K562 (cell line): ENCODE results near the gene TMED10.

Source experiments
- JUN ChIP-seq, 2 experiments: sonication (generic) in 1 of 2; formaldehyde crosslinking in 1 of 2; IDR thresholded peaks; 2 replicates each; pipeline versions ENCODE4 v1.6.1 to v1.8.0; 2012 to 2022; ENCODE audit warnings: borderline replicate concordance in 2 of 2, mild to moderate bottlenecking in 2 of 2, improper control_type of control experiment in 1 of 2, low read depth in 1 of 2, low read length in 1 of 2, missing genetic modification reagents in 1 of 2
- KDM1A ChIP-seq, 2 experiments: fragments of 450-650 bp; IDR thresholded peaks; 2 replicates each; pipeline ENCODE4 v1.6.1; 2016; ENCODE audit warnings: mild to moderate bottlenecking in 2 of 2
- TF ChIP-seq, protein P1 (sequence below): sonication (generic); formaldehyde crosslinking; IDR thresholded peaks from 2 replicates; pipeline ENCODE4 v1.5.0; 2020; ENCODE audit warnings: missing genetic modification reagents
- TF ChIP-seq, protein P2 (sequence below): sonication (generic); formaldehyde crosslinking; IDR thresholded peaks from 2 replicates; pipeline ENCODE4 v1.8.0; 2022; ENCODE audit warnings: missing genetic modification reagents, mild to moderate bottlenecking, borderline replicate concordance

DNA sequence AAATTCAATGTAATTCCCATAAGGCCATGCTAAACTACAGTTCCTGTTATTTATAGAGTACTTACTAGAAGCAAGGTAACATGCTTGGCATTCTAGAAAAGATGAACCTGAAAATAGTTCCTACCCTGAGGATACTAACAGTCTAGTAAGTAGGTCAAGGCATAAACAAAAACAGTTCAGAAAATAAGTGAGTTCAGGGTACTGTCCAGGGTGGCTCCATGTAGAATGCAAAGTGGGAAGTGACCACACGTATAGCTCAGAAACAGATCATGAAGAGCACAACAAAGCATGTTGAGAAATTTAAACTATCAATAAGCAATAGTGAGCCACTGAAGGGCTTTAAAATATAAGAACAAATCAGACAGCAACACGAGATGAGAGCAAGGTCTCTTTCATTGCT lies 2.3 kb downstream of the TMED10 start:
- TF ChIP-seq, protein P1, sequence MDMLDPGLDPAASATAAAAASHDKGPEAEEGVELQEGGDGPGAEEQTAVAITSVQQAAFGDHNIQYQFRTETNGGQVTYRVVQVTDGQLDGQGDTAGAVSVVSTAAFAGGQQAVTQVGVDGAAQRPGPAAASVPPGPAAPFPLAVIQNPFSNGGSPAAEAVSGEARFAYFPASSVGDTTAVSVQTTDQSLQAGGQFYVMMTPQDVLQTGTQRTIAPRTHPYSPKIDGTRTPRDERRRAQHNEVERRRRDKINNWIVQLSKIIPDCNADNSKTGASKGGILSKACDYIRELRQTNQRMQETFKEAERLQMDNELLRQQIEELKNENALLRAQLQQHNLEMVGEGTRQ = no peak
- TF ChIP-seq KDM1A (IDR thresholded peaks at IDR 0.05) (no peak), JUN (IDR thresholded peaks at IDR 0.05; ENCODE audit: borderline replicate concordance, low read depth, low read length) (no peak), JUN (CRISPR knock-in tag; IDR thresholded peaks at IDR 0.05; ENCODE audit: borderline replicate concordance) (no peak)
- TF ChIP-seq, protein P2, sequence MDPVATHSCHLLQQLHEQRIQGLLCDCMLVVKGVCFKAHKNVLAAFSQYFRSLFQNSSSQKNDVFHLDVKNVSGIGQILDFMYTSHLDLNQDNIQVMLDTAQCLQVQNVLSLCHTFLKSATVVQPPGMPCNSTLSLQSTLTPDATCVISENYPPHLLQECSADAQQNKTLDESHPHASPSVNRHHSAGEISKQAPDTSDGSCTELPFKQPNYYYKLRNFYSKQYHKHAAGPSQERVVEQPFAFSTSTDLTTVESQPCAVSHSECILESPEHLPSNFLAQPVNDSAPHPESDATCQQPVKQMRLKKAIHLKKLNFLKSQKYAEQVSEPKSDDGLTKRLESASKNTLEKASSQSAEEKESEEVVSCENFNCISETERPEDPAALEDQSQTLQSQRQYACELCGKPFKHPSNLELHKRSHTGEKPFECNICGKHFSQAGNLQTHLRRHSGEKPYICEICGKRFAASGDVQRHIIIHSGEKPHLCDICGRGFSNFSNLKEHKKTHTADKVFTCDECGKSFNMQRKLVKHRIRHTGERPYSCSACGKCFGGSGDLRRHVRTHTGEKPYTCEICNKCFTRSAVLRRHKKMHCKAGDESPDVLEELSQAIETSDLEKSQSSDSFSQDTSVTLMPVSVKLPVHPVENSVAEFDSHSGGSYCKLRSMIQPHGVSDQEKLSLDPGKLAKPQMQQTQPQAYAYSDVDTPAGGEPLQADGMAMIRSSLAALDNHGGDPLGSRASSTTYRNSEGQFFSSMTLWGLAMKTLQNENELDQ (CRISPR knock-in tag) = no peak
